DOHH2 (cell line): ENCODE data around the gene STK33.

ENCODE experiments used
- CTCF ChIP-seq: fragments of 200-600 bp; sonication (generic); IDR thresholded peaks from one replicate; pipeline ENCODE4 v1.5.1; 2014; ENCODE audit warnings: antibody characterized with exemption, mild to moderate bottlenecking, low read depth, low read length; ENCODE audit not compliant: poor library complexity, severe bottlenecking
- EZH2phosphoT487 ChIP-seq: fragments of 200-600 bp; sonication (generic); IDR thresholded peaks from 2 replicates; pipeline ENCODE4 v1.6.1; 2017; ENCODE audit warnings: borderline replicate concordance, mild to moderate bottlenecking, antibody characterized with exemption, low read length, moderate library complexity, mixed read lengths

DNA sequence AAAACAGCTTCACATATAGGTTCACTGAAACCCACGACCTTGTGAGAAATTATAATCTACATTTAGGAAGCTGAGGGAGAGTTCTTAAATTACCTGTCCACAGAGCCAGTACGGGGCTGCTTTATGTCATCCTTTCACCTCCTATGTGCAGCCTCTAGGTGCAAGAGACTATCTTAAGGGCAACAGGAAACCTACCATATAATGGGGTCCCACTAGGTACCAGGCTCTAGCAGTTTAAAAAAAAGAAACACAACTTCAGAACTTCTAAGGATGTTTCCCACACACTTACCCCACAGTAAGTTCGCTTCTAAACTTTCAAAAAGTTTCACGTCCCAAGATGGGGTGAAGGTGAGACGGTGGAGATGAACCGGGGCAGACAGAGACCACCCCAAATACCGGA, 573 bp downstream of the STK33 start:
- TF ChIP-seq CTCF (no peak), EZH2phosphoT487 (no peak)
